HG03025 (cell line): ENCODE data around the gene ITPKB.

Source experiments
- ATAC-seq: cut with Tn5 transposase; IDR thresholded peaks from one replicate; pipeline ENCODE4 v1.9.1; 2021; ENCODE audit warnings: mild to moderate bottlenecking, moderate library complexity; ENCODE audit not compliant: unreplicated experiment, low FRiP score

Gene ITPKB

DNA sequence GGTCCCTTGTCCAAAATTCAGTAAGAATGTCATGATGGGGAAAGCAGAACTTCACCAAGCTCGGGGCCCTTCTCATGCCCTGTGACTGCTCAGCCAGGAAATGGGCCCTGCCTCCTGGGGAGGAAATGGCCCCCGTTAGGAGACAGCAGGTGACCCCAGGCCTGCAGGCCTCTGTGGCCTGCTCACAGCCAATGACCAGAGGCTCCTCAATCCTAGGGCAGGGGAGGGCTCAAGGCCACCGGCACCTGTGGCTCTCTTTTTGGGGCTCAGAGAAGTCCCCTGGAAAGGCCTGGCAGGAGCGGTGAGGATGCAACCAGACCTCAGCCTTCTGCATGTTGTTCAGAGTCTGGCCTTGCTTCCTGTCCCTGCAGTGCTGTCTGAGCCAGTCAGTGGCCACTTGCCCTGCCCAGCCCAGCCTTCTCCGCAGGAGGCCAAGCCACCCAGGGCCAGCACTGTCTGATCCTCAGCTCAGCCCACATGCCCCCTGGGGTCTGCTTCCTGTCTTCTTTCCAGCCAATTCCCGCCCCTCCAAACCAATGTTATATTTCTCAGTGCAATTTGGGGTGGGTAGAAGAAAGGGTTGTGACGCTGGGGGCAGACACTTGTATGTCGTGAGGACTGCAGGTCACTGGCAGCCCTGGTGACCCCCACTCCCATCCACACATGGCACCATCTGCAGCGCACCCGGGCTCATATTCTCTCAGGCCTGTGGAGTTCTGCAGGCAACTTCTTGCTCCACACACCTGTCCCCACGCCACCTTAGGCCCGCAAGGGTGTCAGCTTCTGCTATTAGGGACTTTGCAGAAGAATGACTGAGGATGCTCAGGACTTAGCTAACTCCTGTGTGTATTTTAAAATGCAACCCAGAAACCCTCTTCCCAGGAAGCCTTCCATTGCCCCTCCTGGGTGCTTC lies 83.6 kb downstream of the ITPKB start:
- ATAC-seq, result no peak

- no peak for ATAC-seq
Measured at GRCh38 chr1:226654668-226655055, 84.4 kb downstream of the ITPKB start.

DNA sequence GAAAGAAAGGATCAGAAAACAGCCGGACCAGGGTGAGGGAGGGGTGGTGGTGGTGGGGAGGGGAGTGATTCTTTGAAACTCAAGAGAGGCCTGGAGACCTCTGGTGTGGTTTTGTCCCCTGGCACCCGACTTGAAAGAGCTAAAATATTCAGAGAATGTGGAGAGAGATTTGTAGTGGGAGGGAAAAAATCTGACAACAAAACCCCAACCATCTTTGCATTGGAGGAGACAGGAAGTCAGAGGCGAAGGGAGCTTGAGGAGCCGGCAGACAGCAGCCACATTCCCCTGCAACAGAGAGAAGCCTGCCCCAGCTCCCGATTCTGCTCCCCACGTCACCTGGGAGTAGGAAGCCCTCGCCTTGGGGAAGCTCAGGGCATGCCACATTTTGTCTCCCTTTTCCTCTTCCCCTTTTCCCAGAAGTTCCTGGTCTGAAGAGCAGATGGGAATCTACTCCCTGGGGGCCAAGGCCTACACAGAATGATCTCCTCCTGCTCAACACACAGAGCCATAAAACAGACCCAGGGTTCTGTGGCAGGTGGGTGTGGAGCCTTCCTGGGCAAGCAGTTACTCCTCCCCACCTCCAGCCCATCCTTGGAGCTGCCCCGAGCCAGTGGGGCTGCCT lies 84.9 kb downstream of the ITPKB start:
- no peak for ATAC-seq

DNA sequence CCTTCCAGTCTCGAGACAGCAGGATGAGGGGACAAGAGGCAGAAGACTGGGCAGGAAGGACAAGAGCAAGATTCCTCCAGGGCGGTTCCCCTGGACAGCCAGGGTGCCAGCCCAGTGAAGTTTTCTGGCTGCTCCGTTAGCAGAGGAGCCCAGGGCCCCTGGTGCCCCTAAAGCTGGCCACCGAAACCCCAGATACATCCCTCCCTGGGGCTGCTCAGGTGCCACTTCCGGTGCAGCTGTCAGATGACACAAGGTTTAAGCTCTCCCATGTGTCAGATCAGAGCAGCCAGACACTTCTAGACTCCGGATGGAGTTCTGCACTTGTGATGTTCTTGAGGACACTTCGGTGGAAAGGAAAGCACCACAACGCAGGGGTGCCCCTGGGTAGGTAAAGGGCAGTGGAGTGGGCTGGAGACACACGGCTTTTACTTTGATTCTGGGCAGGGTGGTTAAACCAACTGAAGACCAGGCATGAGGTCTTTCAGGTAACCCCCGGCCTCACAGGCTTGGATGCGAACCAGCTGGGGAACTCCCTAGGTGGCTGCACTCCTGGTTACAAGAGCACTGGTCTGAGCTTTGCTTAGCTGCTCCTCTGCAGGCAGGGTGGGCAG lies 85.7 kb downstream of the ITPKB start:
- peak; percentile 65 for ATAC-seq

DNA sequence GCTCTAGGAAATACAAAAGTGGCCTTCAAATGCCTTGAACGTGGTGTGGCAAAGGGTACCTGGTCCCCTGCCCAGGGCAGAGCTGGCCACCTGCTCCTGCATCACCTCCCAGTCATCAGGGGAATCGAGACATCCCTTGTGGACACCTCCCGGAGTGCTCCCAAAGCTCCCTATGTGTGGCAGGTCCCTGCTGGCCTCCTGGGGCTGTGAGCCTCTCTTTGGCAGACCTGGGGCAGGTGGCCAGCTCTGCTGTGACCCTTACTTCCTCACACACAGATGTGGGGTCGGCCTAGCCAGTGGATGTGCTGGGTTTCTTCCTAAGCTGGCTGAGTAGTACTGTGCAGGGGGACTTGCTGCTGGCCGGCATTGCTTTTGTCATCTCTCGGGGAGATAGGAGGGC lies 86.5 kb downstream of the ITPKB start:
- ATAC-seq, result no peak

- ATAC-seq, result no peak
Measured at GRCh38 chr1:226651732-226652105, 87.4 kb downstream of the ITPKB start.

GRCh38 chr1:226651041-226651731 lies 87.9 kb downstream of the ITPKB start:
- no peak for ATAC-seq

DNA sequence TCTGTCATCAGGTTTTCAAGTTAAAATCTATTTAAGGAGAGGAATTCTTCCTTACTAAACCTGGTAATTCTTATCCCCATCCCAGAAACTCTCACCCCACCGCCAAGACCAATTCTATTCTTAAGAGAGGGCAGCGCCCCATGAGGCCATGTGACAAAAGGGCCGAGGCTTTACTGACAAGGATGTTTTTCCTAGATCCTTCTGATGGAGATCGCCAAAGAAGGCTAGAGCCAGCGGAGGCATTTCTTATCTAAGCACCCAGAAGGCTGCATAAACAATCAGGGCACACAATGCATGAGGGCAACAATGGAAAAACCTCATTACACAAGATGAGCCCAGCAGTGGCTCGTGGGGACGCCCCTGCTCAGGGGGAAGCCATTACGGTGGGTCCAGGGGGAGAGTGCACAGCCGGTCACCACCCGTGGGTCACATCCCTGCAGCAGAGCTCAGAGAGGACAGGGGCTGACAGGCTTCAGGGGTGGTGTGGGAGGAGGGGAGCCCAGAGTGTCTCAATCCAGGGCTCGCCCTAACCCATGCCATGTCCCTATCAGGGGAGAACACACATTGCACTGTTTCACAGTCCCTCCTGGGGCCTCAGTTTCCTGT lies 88.7 kb downstream of the ITPKB start:
- ATAC-seq, result no peak

GRCh38 chr1:226649780-226650179 lies 89.3 kb downstream of the ITPKB start:
- ATAC-seq, result no peak

DNA sequence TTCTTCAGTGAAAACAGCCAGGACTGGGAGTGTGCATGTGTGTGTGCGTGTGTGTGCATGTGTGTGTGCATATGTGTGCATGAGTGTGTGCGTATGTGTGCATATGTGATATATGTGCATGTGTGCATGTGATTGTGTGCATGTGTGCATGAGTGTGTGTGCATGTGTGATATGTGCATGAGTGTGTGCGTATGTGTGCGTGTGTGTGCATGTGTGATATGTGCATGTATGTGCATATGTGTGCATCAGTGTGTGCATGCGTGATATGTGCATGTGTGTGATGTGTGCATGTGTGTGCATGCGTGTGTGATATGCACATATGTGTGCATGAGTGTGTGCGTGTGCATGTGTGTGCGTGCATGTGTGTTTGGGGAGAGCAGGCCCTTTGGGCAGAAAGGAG lies 89.8 kb downstream of the ITPKB start:
- no peak for ATAC-seq

GRCh38 chr1:226648421-226648820 lies 90.7 kb downstream of the ITPKB start:
- ATAC-seq, result no peak

DNA sequence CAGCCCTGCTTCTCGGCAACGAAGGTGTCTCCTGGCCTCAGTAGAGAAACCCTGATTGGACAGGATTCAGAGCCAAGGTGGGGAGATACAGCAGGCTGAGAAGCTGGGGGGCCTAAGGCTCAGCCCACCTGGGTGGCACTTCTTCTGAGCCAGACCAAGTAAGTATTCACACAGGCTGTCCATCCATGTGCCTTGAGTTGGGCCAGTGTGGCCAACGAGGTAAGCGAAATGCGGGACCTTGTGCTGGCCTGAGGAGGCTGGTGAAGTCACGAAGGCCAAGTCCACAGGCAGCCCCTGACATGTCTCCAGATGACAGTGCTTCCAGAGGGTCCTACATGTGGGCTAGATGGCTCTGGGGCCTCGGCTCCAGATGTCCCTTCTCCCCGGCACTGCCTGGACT lies 91.4 kb downstream of the ITPKB start:
- no peak for ATAC-seq

GRCh38 chr1:226646870-226647449 lies 92.1 kb downstream of the ITPKB start:
- no peak for ATAC-seq

DNA sequence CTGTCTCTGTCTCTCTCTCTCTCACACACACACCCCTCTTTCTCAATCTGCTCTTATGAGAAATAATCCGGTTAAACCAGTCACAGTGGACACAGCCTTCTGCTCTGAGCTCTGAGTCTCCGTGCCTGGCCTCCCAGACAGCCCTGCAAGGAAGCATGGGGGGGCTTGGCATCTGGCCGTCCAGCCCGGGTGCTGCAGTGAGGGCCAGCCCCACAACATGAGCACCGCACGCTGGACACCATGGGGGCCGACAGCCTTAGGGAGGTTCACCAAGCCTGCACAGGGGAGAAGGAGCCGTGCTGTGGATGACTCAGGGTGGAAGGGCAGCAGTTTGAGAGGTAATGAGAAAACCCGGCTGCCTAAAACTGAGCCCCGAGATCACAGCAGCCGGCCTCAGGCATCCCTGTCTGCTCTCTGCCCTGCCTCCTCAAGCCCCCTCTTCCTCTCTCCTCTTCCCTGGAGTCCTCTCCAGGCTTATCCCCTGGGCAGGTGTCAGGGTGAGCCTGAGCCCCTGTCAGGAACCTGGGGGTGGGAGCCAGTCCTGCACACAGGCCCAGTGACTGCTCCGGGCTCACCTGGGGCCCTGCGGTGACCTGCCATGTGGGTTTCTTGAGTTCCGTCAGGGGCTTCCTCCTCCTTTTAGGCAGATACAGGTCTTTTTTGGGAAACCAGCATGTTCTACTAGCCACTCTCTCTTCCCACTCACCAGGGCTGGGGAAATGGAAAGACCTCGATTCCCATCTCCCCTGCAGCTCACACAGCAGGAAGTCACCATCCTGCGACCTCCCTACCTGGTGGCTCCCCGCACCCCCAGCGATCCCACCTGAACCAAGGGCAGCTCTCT lies 92.8 kb downstream of the ITPKB start:
- no peak for ATAC-seq

DNA sequence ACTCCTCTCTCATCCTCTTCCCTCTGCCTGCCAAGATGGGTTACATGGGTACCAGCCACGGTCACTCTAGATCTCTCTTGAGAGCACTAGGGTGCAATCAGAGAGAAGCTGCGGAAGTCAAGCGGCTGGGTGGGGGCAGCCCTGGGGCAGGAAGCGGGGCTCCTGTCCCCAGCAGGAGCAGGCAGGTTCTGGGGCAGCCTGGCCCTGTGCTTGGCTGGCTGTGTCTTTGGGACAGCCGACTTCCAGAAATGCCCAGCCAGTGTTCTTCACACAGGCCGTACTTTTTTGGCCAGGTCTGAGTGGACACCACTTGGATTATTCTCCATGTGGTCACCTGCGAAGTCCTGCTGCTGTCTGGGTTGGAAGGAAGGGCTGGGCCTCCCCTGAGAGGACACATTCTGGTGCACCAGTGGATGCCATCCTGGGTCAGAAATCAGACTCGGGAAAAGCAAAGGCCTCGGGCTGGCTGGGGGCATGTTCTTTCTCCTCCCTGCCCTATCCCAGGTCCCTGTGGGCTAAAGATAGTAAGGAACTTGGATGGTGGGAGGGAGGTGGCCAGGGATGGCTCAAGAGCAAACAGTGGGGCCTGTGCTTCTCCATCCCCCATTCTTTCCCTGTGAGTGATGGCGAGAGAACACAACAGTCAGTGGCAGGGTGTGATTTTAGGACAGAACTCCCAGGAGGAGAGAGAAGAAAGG lies 93.7 kb downstream of the ITPKB start:
- ATAC-seq, result no peak

- no peak for ATAC-seq
Measured at GRCh38 chr1:226644541-226645176, 94.4 kb downstream of the ITPKB start.

- peak; percentile 54 for ATAC-seq
Measured at GRCh38 chr1:226643611-226644540, 95.2 kb downstream of the ITPKB start.
